HepG2 (cell line): ENCODE data around the gene BLVRA. TPM values are rescaled to one million over a fixed set of nuclear protein-coding genes. Genes with fewer than 3 reads are reported as not detected.

Experiments
- ATAC-seq: fragments of 200-7000 bp; cut with Tn5 transposase; 3 replicates; pipeline ENCODE4 v1.9.1; 2020; ENCODE audit warnings: mild to moderate bottlenecking, moderate library complexity
- BruUV-seq: library from RNA; stranded (reverse); fragments of 400-500 nt; replicated peaks from 2 replicates; lab custom pipeline; 2021; lab: Mats Ljungman, UMichigan
- CTCF ChIA-PET: fragments of 300-600 bp; formaldehyde crosslinking; extraction: SDS; loops from one replicate; lab custom pipeline; 2021; ENCODE audit warnings: low total read pairs, inconsistent platforms, low intra/inter-chr PET ratio; lab: Yijun Ruan, JAX
- POLR2A ChIA-PET: fragments of 350-600 bp; sonication (Branson Sonifier 250); formaldehyde crosslinking; loops from one replicate; lab custom pipeline; 2020; ENCODE audit warnings: antibody characterized with exemption, inconsistent platforms; lab: Yijun Ruan, JAX
- DNase-seq: peaks from one replicate; pipeline ENCODE4 v3.0.0-alpha.2; 2015; ENCODE audit warnings: low spot score
- FAIRE-seq: peaks from 3 replicates; lab custom pipeline; 2011; peaks lifted over from hg19 to GRCh38; lab: Jason Lieb, UNC
- H2AFZ ChIP-seq: one replicate; pipeline ENCODE4 v1.6.1; 2011; ENCODE audit warnings: low read length, inconsistent platforms
- H3K27ac ChIP-seq: fragments of 300-600 bp; 3 replicates; pipeline ENCODE4 v1.8.0; 2011; ENCODE audit warnings: mixed run types, mild to moderate bottlenecking, mixed read lengths, low read length, inconsistent platforms; ENCODE audit not compliant: insufficient read depth; ENCODE audit errors: extremely low read length
- H3K27me3 ChIP-seq, 2 experiments: fragments of 200-600 bp in 1 of 2; 2 replicates in 1 of 2; 3 replicates in 1 of 2; pipeline versions ENCODE4 v1.6.0 to v1.8.0; 2011; ENCODE audit warnings: low read length in 2 of 2, mild to moderate bottlenecking in 2 of 2, moderate library complexity in 2 of 2, inconsistent platforms in 1 of 2; ENCODE audit not compliant: insufficient read depth in 2 of 2, control insufficient read depth in 1 of 2
- H3K36me3 ChIP-seq, 2 experiments: fragments of 200-600 bp in 1 of 2; replicated peaks in 1 of 2; 2 replicates in 1 of 2; 3 replicates in 1 of 2; pipeline versions ENCODE4 v1.5.1 to v1.8.0; 2011; ENCODE audit warnings: low read length in 2 of 2, inconsistent platforms in 1 of 2; ENCODE audit not compliant: insufficient read depth in 2 of 2, control insufficient read depth in 1 of 2
- H3K4me1 ChIP-seq: 2 replicates; pipeline ENCODE4 v1.5.1; 2012; ENCODE audit warnings: low read length, inconsistent platforms; ENCODE audit not compliant: insufficient read depth
- H3K4me2 ChIP-seq: 2 replicates; pipeline ENCODE4 v1.6.0; 2011; ENCODE audit warnings: low read depth, low read length, inconsistent platforms
- H3K4me3 ChIP-seq, 3 experiments: fragments of 200-600 bp in 1 of 3; sonication (generic), shearing (Covaris generic) in 1 of 3; replicated peaks in 1 of 3; 2 replicates each; pipeline ENCODE4 v1.5.1; 2011 to 2016; ENCODE audit warnings: low read length in 3 of 3, inconsistent platforms in 2 of 3, low read depth in 2 of 3, mild to moderate bottlenecking in 2 of 3, control low read depth in 1 of 3, mixed read lengths in 1 of 3; ENCODE audit not compliant: insufficient read depth in 1 of 3
- H3K79me2 ChIP-seq: one replicate; pipeline ENCODE4 v1.6.1; 2011; ENCODE audit warnings: low read length, inconsistent platforms; ENCODE audit not compliant: insufficient read depth
- H3K9ac ChIP-seq: 2 replicates; pipeline ENCODE4 v1.6.0; 2011; ENCODE audit warnings: mild to moderate bottlenecking, low read depth, low read length, inconsistent platforms; ENCODE audit not compliant: insufficient read depth
- H3K9me3 ChIP-seq: 2 replicates; pipeline ENCODE4 v1.5.1; 2012; ENCODE audit warnings: mild to moderate bottlenecking, low read length
- H4K20me1 ChIP-seq: 2 replicates; pipeline ENCODE4 v1.6.0; 2011; ENCODE audit warnings: inconsistent platforms, mild to moderate bottlenecking, low read length, moderate library complexity; ENCODE audit not compliant: insufficient read depth
- ATF7 ChIP-seq, 2 experiments: fragments of 450-650 bp in 1 of 2; sonication (generic) in 1 of 2; formaldehyde crosslinking in 1 of 2; IDR thresholded peaks; 2 replicates each; pipeline versions ENCODE4 v1.4.0 to v1.6.1; 2016 to 2020; ENCODE audit warnings: antibody characterized with exemption in 1 of 2, mild to moderate bottlenecking in 1 of 2, missing genetic modification reagents in 1 of 2
- BRF2 ChIP-seq: sonication (generic); formaldehyde crosslinking; IDR thresholded peaks from 2 replicates; pipeline ENCODE4 v1.8.1; 2022; ENCODE audit warnings: mild to moderate bottlenecking, missing genetic modification reagents
- CBX1 ChIP-seq: IDR thresholded peaks from one replicate; pipeline ENCODE4 v1.6.1; 2016; ENCODE audit warnings: antibody characterized with exemption, low read depth
- CBX5 ChIP-seq: sonication (generic); formaldehyde crosslinking; IDR thresholded peaks from 2 replicates; pipeline ENCODE4 v1.4.0; 2020; ENCODE audit warnings: missing genetic modification reagents, borderline replicate concordance
- DR1 ChIP-seq: sonication (generic); formaldehyde crosslinking; IDR thresholded peaks from 2 replicates; pipeline ENCODE4 v1.8.0; 2021; ENCODE audit warnings: mild to moderate bottlenecking, missing genetic modification reagents, inconsistent platforms
- EZH2 ChIP-seq: conservative IDR thresholded peaks from 2 replicates; pipeline ENCODE4 v1.6.1; 2012; ENCODE audit warnings: mild to moderate bottlenecking, low read depth, low read length, moderate library complexity
- HDAC1 ChIP-seq: sonication (generic); formaldehyde crosslinking; IDR thresholded peaks from 2 replicates; pipeline ENCODE4 v1.5.1; 2020; ENCODE audit warnings: mild to moderate bottlenecking, missing genetic modification reagents
- KDM3A ChIP-seq: IDR thresholded peaks from 2 replicates; pipeline ENCODE4 v1.6.1; 2018; ENCODE audit warnings: low read depth, missing compliant biosample characterization
- KLF16 ChIP-seq, 2 experiments: sonication (generic) in 1 of 2; formaldehyde crosslinking in 1 of 2; IDR thresholded peaks; 2 replicates each; pipeline versions ENCODE4 v1.6.1 to v1.8.0; 2016 to 2023; ENCODE audit warnings: missing genetic modification reagents in 2 of 2, missing compliant biosample characterization in 1 of 2
- KLF9 ChIP-seq: IDR thresholded peaks from 2 replicates; pipeline ENCODE4 v1.6.1; 2016; ENCODE audit warnings: low read depth
- MED8 ChIP-seq: sonication (generic); formaldehyde crosslinking; IDR thresholded peaks from 2 replicates; pipeline ENCODE4 v1.8.1; 2023; ENCODE audit warnings: mild to moderate bottlenecking, missing genetic modification reagents; ENCODE audit not compliant: insufficient replicate concordance
- MIER2 ChIP-seq: IDR thresholded peaks from 2 replicates; pipeline ENCODE4 v1.6.1; 2016; ENCODE audit warnings: missing biosample characterization, missing genetic modification reagents
- PTBP1 ChIP-seq: fragments of 200-400 bp; formaldehyde crosslinking; IDR thresholded peaks from 2 replicates; pipeline ENCODE4 v1.6.1; 2018; ENCODE audit warnings: low read length, low read depth; ENCODE audit not compliant: poor library complexity, severe bottlenecking
- RARA ChIP-seq: IDR thresholded peaks from 2 replicates; pipeline ENCODE4 v1.6.1; 2016; ENCODE audit warnings: missing genetic modification reagents, missing compliant biosample characterization
- RBAK ChIP-seq: sonication (generic); formaldehyde crosslinking; IDR thresholded peaks from 2 replicates; pipeline ENCODE4 v1.5.1; 2020; ENCODE audit warnings: mild to moderate bottlenecking, missing genetic modification reagents
- TARDBP ChIP-seq: sonication (generic); formaldehyde crosslinking; IDR thresholded peaks from 2 replicates; pipeline ENCODE4 v1.8.0; 2022; ENCODE audit warnings: mild to moderate bottlenecking, missing genetic modification reagents
- ZNF770 ChIP-seq: sonication (generic); formaldehyde crosslinking; IDR thresholded peaks from 2 replicates; pipeline ENCODE4 v1.5.0; 2020; ENCODE audit warnings: mild to moderate bottlenecking, missing genetic modification reagents
- ZNF773 ChIP-seq: sonication (generic); formaldehyde crosslinking; IDR thresholded peaks from 2 replicates; pipeline ENCODE4 v1.4.0; 2020; ENCODE audit warnings: missing genetic modification reagents, borderline replicate concordance
- ZNF782 ChIP-seq: sonication (generic); formaldehyde crosslinking; IDR thresholded peaks from 2 replicates; pipeline ENCODE4 v1.4.0; 2020; ENCODE audit warnings: missing genetic modification reagents, mild to moderate bottlenecking, borderline replicate concordance
- ZSCAN29 ChIP-seq: sonication (generic); formaldehyde crosslinking; conservative IDR thresholded peaks from 2 replicates; pipeline ENCODE4 v1.4.0; 2020; ENCODE audit warnings: mild to moderate bottlenecking, missing genetic modification reagents
- ZSCAN9 ChIP-seq: IDR thresholded peaks from 2 replicates; pipeline ENCODE4 v1.6.1; 2016; ENCODE audit warnings: borderline replicate concordance
- WGBS: methylation state at CpG from one replicate; pipeline ENCODE4 v1.1.6; 2017; ENCODE audit warnings: low lambda C conversion rate; 5-methylcytosine and 5-hydroxymethylcytosine counted together
- in situ Hi-C: cut with HindIII; loops from 2 replicates; pipeline ENCODE4 v1.10.0; 2017; ENCODE audit warnings: low pct_unique_long_range_greater_than_20kb; ENCODE audit not compliant: extremely low pct_ligation_motif_present
- intact Hi-C: fragments of 100-400 bp; cut with micrococcal nuclease; formaldehyde crosslinking; loops from one replicate; pipeline ENCODE4 v1.10.0; 2022; ENCODE audit not compliant: unreplicated experiment
- polyA plus RNA-seq, 8 experiments: library from polyadenylated mRNA; depleted of rRNA in 3 of 8; stranded (reverse) in 7 of 8; unstranded in 1 of 8; fragments of >200 nt; fragmentation: Illumina TruSeq in 4 of 8; extraction: Trizol in 4 of 8; gene quantifications; 2 replicates each; pipeline versions ENCODE4 v1.2.1 to v1.2.3, GENCODE V29; 2011 to 2016; ENCODE audit warnings: low read depth in 4 of 8, missing spikeins in 1 of 8, mixed read lengths in 1 of 8; ENCODE audit not compliant: insufficient read depth in 1 of 8
- total RNA-seq, 5 experiments: library from RNA; depleted of rRNA; stranded (reverse); fragments of >200 nt; fragmentation: Illumina TruSeq; extraction: Trizol; gene quantifications; 2 replicates each; pipeline ENCODE4 v1.2.3, GENCODE V29; 2016; ENCODE audit warnings: low read depth in 1 of 5

BLVRA gene
- total and polyA plus RNA-seq, 2 of the 13 experiments (the other 11 are each of a cell fraction or from before 2014, with no cell fraction given) = 39.2 to 64.2 TPM

- intact Hi-C loops (no loop called here), in situ Hi-C loops (no loop called here)
- H3K4me3 ChIP-seq = peak overlapping the region in 1 of 3 experiments; percentile 44; a peak in 2 of 6 replicates
- no peaks in the 10 kb centered on the region for H3K27me3 ChIP-seq
- peak; percentile 99 for ATAC-seq
- no peaks in the 10 kb centered on the region for H3K9me3 ChIP-seq
- H4K20me1 ChIP-seq = no peaks in the 10 kb centered on the region
- WGBS = 3% methylated on average over 10 of the region's 10 CpGs
- peak overlapping the region; percentile 59 for H3K4me2 ChIP-seq
- H3K79me2 ChIP-seq = peaks cover 6% of the 10 kb centered on the region
- H2AFZ ChIP-seq = no peak overlapping the region
- ChIA-PET POLR2A (interaction anchor here (0.9 to 3.2 kb wide), 7 partner anchors 8 to 838 kb away, joined by 3 to 28 read pairs (median 8); partner anchors contain the start of genes BLVRA, COA1, MRPL32 and PSMA2), CTCF (no interaction called here)
- H3K27ac ChIP-seq = peak overlapping the region; percentile 93
- peak; percentile 94 for FAIRE-seq
- H3K36me3 ChIP-seq = peaks cover 1 to 9% of the 10 kb centered on the region in 2 experiments; a peak in 3 of 5 replicates
- DNase-seq = peak; percentile 98
- peaks cover 68% of the 10 kb centered on the region for H3K4me1 ChIP-seq
- no TSS peak for BruUV-seq
- H3K9ac ChIP-seq = peak overlapping the region; percentile 62
- TF ChIP-seq ZSCAN9 (no peak), HDAC1 (CRISPR knock-in tag) (peak; percentile 92), KDM3A (CRISPR knock-in tag) (peak; percentile 73), CBX1 (peak; percentile 45), CBX5 (CRISPR knock-in tag) (no peak; the same call in 1 of the 2 replicates), KLF9 (CRISPR knock-in tag) (no peak), PTBP1 (no peak), DR1 (CRISPR knock-in tag) (0 out of 2 replicates have a peak, but pooled peaks have one; percentile 42), ZNF773 (CRISPR knock-in tag) (no peak), RBAK (no peak), ZNF770 (CRISPR knock-in tag) (peak; percentile 65; the same call in 1 of the 2 replicates), KLF16 (CRISPR knock-in tag; IDR thresholded peaks at IDR 0.05) (peak in 1 of 2 experiments; percentile 80; a peak in 2 of 4 replicates), EZH2 (no peak), MIER2 (CRISPR knock-in tag) (0 out of 2 replicates have a peak, but pooled peaks have one; percentile 42), BRF2 (CRISPR knock-in tag) (0 out of 2 replicates have a peak, but pooled peaks have one; percentile 50), MED8 (CRISPR knock-in tag) (peak; percentile 71), RARA (CRISPR knock-in tag) (peak; percentile 92), TARDBP (CRISPR knock-in tag) (peak; percentile 91), ZNF782 (CRISPR knock-in tag) (peak; percentile 30; the same call in 1 of the 2 replicates), ZSCAN29 (CRISPR knock-in tag) (peak; percentile 87; the same call in 1 of the 2 replicates), ATF7 (IDR thresholded peaks at IDR 0.05) (peak; percentile 27; the same call in 1 of the 2 replicates), ATF7 (CRISPR knock-in tag; IDR thresholded peaks at IDR 0.05) (peak; percentile 67; the same call in 1 of the 2 replicates)
These were observed 11.4 kb downstream of the BLVRA start for GRCh38 chr7:43769791-43770465.
